ENCODE data around the gene ANKH.

GRCh38 chr5:14702238-14702839 is 169.2 kb downstream of the ANKH start:
- no peak for TF ChIP-seq CTCF (IDR thresholded peaks at IDR 0.05 in 2 of 3, conservative IDR thresholded peaks at IDR 0.05 in 1 of 3; ENCODE audit: borderline replicate concordance in 1 of 3, insufficient read depth in 1 of 3, low read depth in 2 of 3, low read length in 2 of 3)
- TF ChIP-seq YY1 (IDR thresholded peaks at IDR 0.05; ENCODE audit: extremely low read depth, insufficient replicate concordance, low read depth, low read length) = no peak
- TF ChIP-seq ZNF274 (IDR thresholded peaks at IDR 0.05; ENCODE audit: low read depth, low read length) = no peak
- no peak for TF ChIP-seq EZH2 (IDR thresholded peaks at IDR 0.05)
- TF ChIP-seq POLR2AphosphoS5 (IDR thresholded peaks at IDR 0.05; ENCODE audit: low read depth, low read length) = no peak
- no peak for TF ChIP-seq POLR2A (IDR thresholded peaks at IDR 0.05; ENCODE audit: borderline replicate concordance, extremely low read depth, insufficient read depth, insufficient read length)
- no peak for TF ChIP-seq FOSL1 (IDR thresholded peaks at IDR 0.05; ENCODE audit: low read depth)
- TF ChIP-seq ZFX (IDR thresholded peaks at IDR 0.05) = no peak
- no peak for TF ChIP-seq ATF3 (IDR thresholded peaks at IDR 0.05)
- TF ChIP-seq EZH2phosphoT487 (IDR thresholded peaks at IDR 0.05; ENCODE audit: borderline replicate concordance) = no peak
- TF ChIP-seq SRF (IDR thresholded peaks at IDR 0.05; ENCODE audit: low read depth) = no peak
- TF ChIP-seq CEBPB (IDR thresholded peaks at IDR 0.05; ENCODE audit: low read depth) = no peak
- no peak for TF ChIP-seq SP1 (IDR thresholded peaks at IDR 0.05; ENCODE audit: low read depth)
